Gastrocnemius medialis (tissue), 4 donors: ENCODE results near the gene INSIG1.
A peak's percentile ranks its signal among the peaks of the same experiment; 100 is the strongest.

Source experiments
- CTCF ChIP-seq, 5 experiments: fragments of 450-650 bp in 3 of 5; fragments of 200-600 bp in 2 of 5; sonication (generic) in 2 of 5; IDR thresholded peaks in 4 of 5; conservative IDR thresholded peaks in 1 of 5; 1 replicate in 4 of 5; 2 replicates in 1 of 5; pipeline ENCODE4 v1.5.1; 2016 to 2019; ENCODE audit warnings: antibody characterized with exemption in 5 of 5, mild to moderate bottlenecking in 3 of 5, moderate library complexity in 3 of 5
- POLR2A ChIP-seq, 2 donors: fragments of 450-650 bp; IDR thresholded peaks; one replicate each; pipeline ENCODE4 v1.6.1; 2017; ENCODE audit warnings: antibody characterized with exemption in 2 of 2, mild to moderate bottlenecking in 2 of 2, moderate library complexity in 2 of 2

- TF ChIP-seq POLR2A (IDR thresholded peaks at IDR 0.05) (peak; percentile 96 to 99), CTCF (IDR thresholded peaks at IDR 0.05 in 4 of 5, conservative IDR thresholded peaks at IDR 0.05 in 1 of 5) (peak in 2 of 5 experiments; percentile 25 to 29)
Observed at GRCh38 chr7:155297517-155298287, at the start of gene INSIG1.
